ENCODE results near the gene TAMALIN.

DNA sequence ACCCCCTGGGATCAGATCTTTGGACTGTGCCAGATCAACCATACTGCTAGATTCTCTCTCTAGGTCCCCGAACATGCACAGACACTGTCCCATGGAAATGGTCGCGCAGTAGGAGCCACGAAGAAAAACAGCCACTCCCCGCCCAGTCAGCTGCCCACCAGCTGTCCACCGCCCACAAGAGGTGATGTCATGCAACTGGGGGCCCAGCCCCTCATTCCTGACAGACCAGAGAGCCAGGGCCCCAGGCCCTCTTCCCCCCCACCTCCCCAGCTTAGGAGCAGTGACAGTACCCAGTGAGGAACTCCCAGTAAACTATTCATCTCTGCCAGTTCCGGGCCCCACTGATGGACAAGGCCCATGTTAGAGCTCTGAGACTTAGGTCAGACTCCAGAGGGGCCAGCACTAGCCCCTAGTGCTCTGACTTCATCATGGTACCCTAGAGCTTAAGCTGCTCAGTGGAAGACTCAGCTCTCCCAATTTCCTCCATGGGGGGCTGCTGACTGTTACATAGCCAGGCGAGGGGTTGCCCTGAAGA is 3.7 kb upstream of the TAMALIN start:
- TF ChIP-seq POLR2A (IDR thresholded peaks at IDR 0.05) (no peak), CTCF (IDR thresholded peaks at IDR 0.05) (no peak)

All from ovary (tissue), 3 donors.